Renal pelvis (tissue), 4 donors: Measurements from ENCODE around the gene SLC10A7. TPM values are rescaled to one million over a fixed set of nuclear protein-coding genes. Genes with fewer than 3 reads are reported as not detected.
"Not testable (repeated sequence)": the region's sequence is repeated elsewhere in the genome, so short reads cannot be mapped to it uniquely, and the experiment has no call there.

Source experiments
- DNase-seq: peaks from one replicate; pipeline ENCODE4 v3.0.0-alpha.2; 2013
- polyA plus RNA-seq, 3 donors: library from polyadenylated mRNA; unstranded; fragments of 120-200 nt; gene quantifications; one replicate each; pipeline ENCODE4 v1.2.1, GENCODE V29; 2013; ENCODE audit not compliant: insufficient read length in 3 of 3

The SLC10A7 gene
- polyA plus RNA-seq, 3 donors: 13.3 to 16.4 (median 14.0) TPM

GRCh38 chr4:146368209-146368608, 153.5 kb downstream of the SLC10A7 start:
- DNase-seq: no peak

- no peak for DNase-seq
Observed at GRCh38 chr4:146367347-146367746, 154.4 kb downstream of the SLC10A7 start.

- no peak for DNase-seq
Observed at GRCh38 chr4:146359771-146360170, 162.0 kb downstream of the SLC10A7 start.

GRCh38 chr4:146350114-146350513, 171.6 kb downstream of the SLC10A7 start:
- not testable (repeated sequence) for DNase-seq

- no peak for DNase-seq
Observed at GRCh38 chr4:146349306-146349705, 172.4 kb downstream of the SLC10A7 start.

GRCh38 chr4:146347822-146348221, 173.9 kb downstream of the SLC10A7 start:
- no peak for DNase-seq

- no peak for DNase-seq
Observed at GRCh38 chr4:146346276-146346675, 175.5 kb downstream of the SLC10A7 start.

- no peak for DNase-seq
Observed at GRCh38 chr4:146343776-146344175, 178.0 kb downstream of the SLC10A7 start.

GRCh38 chr4:146343199-146343598, 178.5 kb downstream of the SLC10A7 start:
- no peak for DNase-seq

GRCh38 chr4:146342600-146343192, 179.0 kb downstream of the SLC10A7 start:
- peak; percentile 22 for DNase-seq

GRCh38 chr4:146340798-146341197, 180.9 kb downstream of the SLC10A7 start:
- DNase-seq: peak; percentile 1

- DNase-seq: peak; percentile 3
Observed at GRCh38 chr4:146338512-146338911, 183.2 kb downstream of the SLC10A7 start.

GRCh38 chr4:146336410-146336807, 185.3 kb downstream of the SLC10A7 start:
- no peak for DNase-seq

GRCh38 chr4:146335763-146336409, 185.9 kb downstream of the SLC10A7 start:
- DNase-seq: no peak

GRCh38 chr4:146334862-146335449, 186.8 kb downstream of the SLC10A7 start:
- DNase-seq: no peak

GRCh38 chr4:146333895-146334262, 187.9 kb downstream of the SLC10A7 start:
- DNase-seq: no peak

GRCh38 chr4:146333187-146333894, 188.4 kb downstream of the SLC10A7 start:
- DNase-seq: no peak

- no peak for DNase-seq
Observed at GRCh38 chr4:146330392-146330791, 191.3 kb downstream of the SLC10A7 start.

GRCh38 chr4:146329050-146329716, 192.6 kb downstream of the SLC10A7 start:
- DNase-seq: no peak

- DNase-seq: no peak
Observed at GRCh38 chr4:146327859-146328650, 193.7 kb downstream of the SLC10A7 start.

- no peak for DNase-seq
Observed at GRCh38 chr4:146318894-146319293, 202.8 kb downstream of the SLC10A7 start.
